ENCODE data around the gene CPT1B. TPM values are rescaled to one million over a fixed set of nuclear protein-coding genes. Genes with fewer than 3 reads are reported as not detected.
"Not testable (repeated sequence)": the region's sequence is repeated elsewhere in the genome, so short reads cannot be mapped to it uniquely, and the experiment has no call there.

The CPT1B gene
- total RNA-seq, 4 donors from 2014 or later: 9.7 to 38.7 (median 14.9) TPM

GRCh38 chr22:50621356-50621880 lies 43.2 kb upstream of the CPT1B start:
- H3K4me3 ChIP-seq (replicated peaks in 1 of 3): no peak overlapping the region

GRCh38 chr22:50620593-50621355 lies 42.5 kb upstream of the CPT1B start:
- intact Hi-C loops (cut with DNase I): no loop called here
- Histone ChIP-seq H3K27me3 (no peaks in the 10 kb centered on the region), H3K9me3 (no peaks in the 10 kb centered on the region), H3K27ac (no peak overlapping the region), H3K4me3 (replicated peaks in 1 of 3) (no peak overlapping the region), H3K36me3 (no peaks in the 10 kb centered on the region), H3K4me1 (peaks cover 7 to 26% of the 10 kb centered on the region in 2 donors)
- peak in 1 of 2 donors; percentile 73 for DNase-seq
- TF ChIP-seq POLR2A (IDR thresholded peaks at IDR 0.05) (no peak), CTCF (IDR thresholded peaks at IDR 0.05) (peak in 2 of 6 experiments; percentile 50 to 73)
- WGBS, 2 donors: 21 to 31% methylated on average over 20 to 21 of the region's 25 CpGs

More at GRCh38 chr22:50621356-50621880, 43.2 kb upstream of the CPT1B start:
- DNase-seq: no peak
- Histone ChIP-seq H3K27ac (no peak overlapping the region), H3K4me1 (peaks cover 7 to 26% of the 10 kb centered on the region in 2 donors), H3K36me3 (no peaks in the 10 kb centered on the region), H3K27me3 (no peaks in the 10 kb centered on the region), H3K9me3 (no peaks in the 10 kb centered on the region)
- intact Hi-C loops (cut with DNase I): no loop called here
- WGBS, 2 donors: 24 to 34% methylated on average over 10 of the region's 10 CpGs
- TF ChIP-seq POLR2A (IDR thresholded peaks at IDR 0.05) (no peak), CTCF (IDR thresholded peaks at IDR 0.05) (no peak)

GRCh38 chr22:50614296-50614695 lies 36.1 kb upstream of the CPT1B start:
- H3K4me3 ChIP-seq (replicated peaks in 1 of 3); H3K36me3 ChIP-seq; H3K9me3 ChIP-seq; intact Hi-C loops (cut with DNase I); DNase-seq; H3K27ac ChIP-seq; H3K4me1 ChIP-seq; H3K27me3 ChIP-seq: not testable (repeated sequence)
- WGBS, 2 donors: 64 to 97% methylated on average over 3 of the region's 3 CpGs

- Histone ChIP-seq H3K27me3 (no peaks in the 10 kb centered on the region), H3K4me3 (replicated peaks in 1 of 3) (no peak overlapping the region), H3K9me3 (no peaks in the 10 kb centered on the region), H3K36me3 (no peaks in the 10 kb centered on the region), H3K27ac (no peak overlapping the region), H3K4me1 (no peaks in the 10 kb centered on the region)
- intact Hi-C loops (cut with DNase I): no loop called here
- DNase-seq: peak; percentile 69 to 74
- no peak for TF ChIP-seq CTCF (IDR thresholded peaks at IDR 0.05)
- peak in 1 of 2 donors; percentile 25 for TF ChIP-seq POLR2A (IDR thresholded peaks at IDR 0.05)
- 64 to 65% methylated on average over 16 to 22 of the region's 22 CpGs for WGBS, 2 donors
These were observed 35.2 kb upstream of the CPT1B start for GRCh38 chr22:50613291-50613981.

GRCh38 chr22:50612528-50613221 lies 34.4 kb upstream of the CPT1B start:
- no peak for DNase-seq
- Histone ChIP-seq H3K4me1 (no peaks in the 10 kb centered on the region), H3K36me3 (no peaks in the 10 kb centered on the region), H3K4me3 (replicated peaks in 1 of 3) (no peak overlapping the region), H3K27me3 (no peaks in the 10 kb centered on the region), H3K27ac (no peak overlapping the region), H3K9me3 (no peaks in the 10 kb centered on the region)
- 39 to 56% methylated on average over 22 to 23 of the region's 31 CpGs for WGBS, 2 donors
- intact Hi-C loops (cut with DNase I): no loop called here
- no peak for TF ChIP-seq POLR2A (IDR thresholded peaks at IDR 0.05)

Data from thyroid gland (tissue), 4 donors.